WTC11 (cell line): ENCODE measurements around the gene UBL3. TPM values are rescaled to one million over a fixed set of nuclear protein-coding genes. Genes with fewer than 3 reads are reported as not detected.
A peak's percentile ranks its signal among the peaks of the same experiment; 100 is the strongest.

Experiments
- ATAC-seq: fragments of 200-7000 bp; cut with Tn5 transposase; 2 replicates; pipeline ENCODE4 v1.10.0; 2021; ENCODE audit warnings: mild to moderate bottlenecking, moderate library complexity
- CTCF ChIA-PET: fragments of 300-600 bp; sonication (Branson Sonifier 250); formaldehyde crosslinking; loops from one replicate; lab custom pipeline; 2021; ENCODE audit warnings: antibody characterized with exemption; lab: Charles Lee
- POLR2A ChIA-PET: fragments of 350-600 bp; sonication (Branson Sonifier 250); formaldehyde crosslinking; loops from one replicate; lab custom pipeline; 2021; ENCODE audit warnings: antibody characterized with exemption; lab: Charles Lee
- DNase-seq: peaks from one replicate; pipeline ENCODE4 v3.0.0; 2021; ENCODE audit warnings: low spot score
- H3K27ac Mint-ChIP-seq: 2 replicates; pipeline ENCODE4 v1.8.0; 2021; ENCODE audit warnings: mixed read lengths
- H3K27me3 Mint-ChIP-seq: 2 replicates; pipeline ENCODE4 v1.8.0; 2021; ENCODE audit warnings: low read depth, mild to moderate bottlenecking, moderate library complexity, mixed read lengths
- H3K36me3 Mint-ChIP-seq: 2 replicates; pipeline ENCODE4 v1.8.0; 2021; ENCODE audit warnings: mixed read lengths
- H3K4me1 Mint-ChIP-seq: 2 replicates; pipeline ENCODE4 v1.8.0; 2022; ENCODE audit warnings: mixed read lengths
- H3K4me3 Mint-ChIP-seq: 2 replicates; pipeline ENCODE4 v1.8.0; 2021; ENCODE audit warnings: mild to moderate bottlenecking, moderate library complexity, mixed read lengths
- H3K9me3 Mint-ChIP-seq: 2 replicates; pipeline ENCODE4 v1.8.0; 2021; ENCODE audit warnings: mixed read lengths
- CBFB ChIP-seq: sonication (generic); formaldehyde crosslinking; IDR thresholded peaks from 2 replicates; pipeline ENCODE4 v1.8.1; 2022; ENCODE audit warnings: mild to moderate bottlenecking, low read depth, missing genetic modification reagents
- ESRRA ChIP-seq: sonication (generic); formaldehyde crosslinking; IDR thresholded peaks from 2 replicates; pipeline ENCODE4 v1.8.1; 2022; ENCODE audit warnings: mild to moderate bottlenecking, missing genetic modification reagents, borderline replicate concordance
- ETV6 ChIP-seq: sonication (generic); formaldehyde crosslinking; IDR thresholded peaks from 2 replicates; pipeline ENCODE4 v1.8.1; 2022; ENCODE audit warnings: mild to moderate bottlenecking, missing genetic modification reagents
- GABPB1 ChIP-seq: sonication (generic); formaldehyde crosslinking; IDR thresholded peaks from 2 replicates; pipeline ENCODE4 v1.8.1; 2023; ENCODE audit warnings: mild to moderate bottlenecking, missing genetic modification reagents
- GTF2I ChIP-seq: fragments of 250-450 bp; sonication (Bioruptor Pico); conservative IDR thresholded peaks from 2 replicates; pipeline ENCODE4 v1.4.0; 2021; ENCODE audit warnings: mild to moderate bottlenecking
- IRF2 ChIP-seq: sonication (generic); formaldehyde crosslinking; IDR thresholded peaks from 2 replicates; pipeline ENCODE4 v1.8.0; 2022; ENCODE audit warnings: low read depth, missing genetic modification reagents, borderline replicate concordance
- MAX ChIP-seq: sonication (generic); formaldehyde crosslinking; IDR thresholded peaks from 2 replicates; pipeline ENCODE4 v1.8.0; 2022; ENCODE audit warnings: mild to moderate bottlenecking, missing genetic modification reagents
- MXD4 ChIP-seq: fragments of 250-450 bp; sonication (Bioruptor Pico); IDR thresholded peaks from 2 replicates; pipeline ENCODE4 v1.8.0; 2021; ENCODE audit warnings: mild to moderate bottlenecking, moderate library complexity, borderline replicate concordance
- MYBL2 ChIP-seq: sonication (generic); formaldehyde crosslinking; IDR thresholded peaks from 2 replicates; pipeline ENCODE4 v1.8.1; 2023; ENCODE audit warnings: mild to moderate bottlenecking, moderate library complexity, missing genetic modification reagents
- NR3C1 ChIP-seq: sonication (generic); formaldehyde crosslinking; conservative IDR thresholded peaks from 2 replicates; pipeline ENCODE4 v1.8.1; 2023; ENCODE audit warnings: low read depth, mild to moderate bottlenecking, missing genetic modification reagents
- OVOL2 ChIP-seq: fragments of 250-450 bp; sonication (Bioruptor Pico); IDR thresholded peaks from 2 replicates; pipeline ENCODE4 v1.9.0; 2021; ENCODE audit warnings: mild to moderate bottlenecking, borderline replicate concordance
- PRRX2 ChIP-seq: fragments of 250-450 bp; sonication (Bioruptor Pico); IDR thresholded peaks from 2 replicates; pipeline ENCODE4 v1.8.0; 2021; ENCODE audit warnings: mild to moderate bottlenecking
- RORB ChIP-seq: fragments of 250-450 bp; sonication (Bioruptor Pico); IDR thresholded peaks from 2 replicates; pipeline ENCODE4 v1.9.0; 2021; ENCODE audit warnings: mild to moderate bottlenecking
- SMAD4 ChIP-seq: sonication (generic); formaldehyde crosslinking; IDR thresholded peaks from 2 replicates; pipeline ENCODE4 v1.8.0; 2022; ENCODE audit warnings: mild to moderate bottlenecking, missing genetic modification reagents
- ZNF138 ChIP-seq: sonication (generic); formaldehyde crosslinking; conservative IDR thresholded peaks from 2 replicates; pipeline ENCODE4 v1.8.1; 2022; ENCODE audit warnings: mild to moderate bottlenecking, moderate library complexity, missing genetic modification reagents
- ZNF219 ChIP-seq: sonication (generic); formaldehyde crosslinking; IDR thresholded peaks from 2 replicates; pipeline ENCODE4 v1.8.0; 2023; ENCODE audit warnings: missing genetic modification reagents, mild to moderate bottlenecking, borderline replicate concordance
- ZNF317 ChIP-seq: sonication (generic); formaldehyde crosslinking; IDR thresholded peaks from 2 replicates; pipeline ENCODE4 v1.8.1; 2023; ENCODE audit warnings: low read depth, mild to moderate bottlenecking, moderate library complexity, missing genetic modification reagents, borderline replicate concordance
- ZNF423 ChIP-seq: fragments of 250-450 bp; sonication (Bioruptor Pico); IDR thresholded peaks from 2 replicates; pipeline ENCODE4 v2.1.2; 2022; ENCODE audit warnings: mild to moderate bottlenecking, moderate library complexity
- total RNA-seq: library from RNA; stranded (reverse); gene quantifications from 3 replicates; pipeline ENCODE4 v1.2.3, GENCODE V29; 2021
- TF ChIP-seq, protein P1 (sequence below): sonication (generic); formaldehyde crosslinking; conservative IDR thresholded peaks from 2 replicates; pipeline ENCODE4 v1.8.1; 2023; ENCODE audit warnings: mild to moderate bottlenecking, low read depth, missing genetic modification reagents, moderate library complexity
- TF ChIP-seq, protein P2 (sequence below): sonication (generic); formaldehyde crosslinking; IDR thresholded peaks from 2 replicates; pipeline ENCODE4 v1.8.1; 2022; ENCODE audit warnings: mild to moderate bottlenecking, missing genetic modification reagents, moderate library complexity, borderline replicate concordance
- TF ChIP-seq, protein P3 (sequence below): sonication (generic); formaldehyde crosslinking; IDR thresholded peaks from 2 replicates; pipeline ENCODE4 v1.8.1; 2023; ENCODE audit warnings: mild to moderate bottlenecking, missing genetic modification reagents, moderate library complexity
- TF ChIP-seq, protein P4 (sequence below): sonication (generic); formaldehyde crosslinking; IDR thresholded peaks from 2 replicates; pipeline ENCODE4 v1.8.1; 2023; ENCODE audit warnings: mild to moderate bottlenecking, missing genetic modification reagents

Gene UBL3
- total RNA-seq, 1 experiment from 2014 or later, result 15.5 TPM

GRCh38 chr13:29845440-29846056, 4.9 kb downstream of the UBL3 start:
- CTCF ChIA-PET, result interaction anchor here (1.8 kb wide), 1 partner anchor 74 kb away, joined by 6 read pairs; no protein-coding TSS in a partner anchor
- peaks cover 63% of the 10 kb centered on the region for H3K4me1 Mint-ChIP-seq

DNA sequence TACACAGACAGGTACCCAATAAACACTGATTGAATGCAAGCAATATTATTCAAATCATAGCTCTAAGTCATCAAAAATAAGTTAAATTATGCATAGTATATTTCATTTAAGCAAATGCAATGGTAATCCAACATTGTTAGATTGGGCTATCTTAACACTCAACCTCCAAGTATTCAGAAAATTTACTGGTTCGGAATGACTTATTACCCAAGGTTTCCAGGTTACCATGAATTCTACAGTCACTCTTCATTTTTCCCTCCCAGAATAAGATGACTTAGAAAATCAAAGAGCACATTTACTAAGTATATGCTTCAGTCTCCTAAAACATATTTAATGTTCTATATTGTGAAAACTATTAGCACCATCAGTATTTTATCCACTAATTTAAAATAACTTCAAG, 6.0 kb downstream of the UBL3 start:
- CTCF ChIA-PET, result interaction anchor here (1.1 to 1.8 kb wide), 2 partner anchors 12 to 73 kb away, joined by 3 to 6 read pairs; no protein-coding TSS in a partner anchor
- no peaks in the 10 kb centered on the region; the same call in 1 of the 2 replicates for H3K27me3 Mint-ChIP-seq
- peaks cover 71% of the 10 kb centered on the region for H3K4me1 Mint-ChIP-seq
- DNase-seq, result no peak
- TF ChIP-seq ETV6 (CRISPR knock-in tag), result no peak
- no peak for TF ChIP-seq MAX (CRISPR knock-in tag)
- TF ChIP-seq ZNF317 (CRISPR knock-in tag), result no peak
- no peak for TF ChIP-seq PRRX2 (CRISPR knock-in tag)
- TF ChIP-seq, protein P1, sequence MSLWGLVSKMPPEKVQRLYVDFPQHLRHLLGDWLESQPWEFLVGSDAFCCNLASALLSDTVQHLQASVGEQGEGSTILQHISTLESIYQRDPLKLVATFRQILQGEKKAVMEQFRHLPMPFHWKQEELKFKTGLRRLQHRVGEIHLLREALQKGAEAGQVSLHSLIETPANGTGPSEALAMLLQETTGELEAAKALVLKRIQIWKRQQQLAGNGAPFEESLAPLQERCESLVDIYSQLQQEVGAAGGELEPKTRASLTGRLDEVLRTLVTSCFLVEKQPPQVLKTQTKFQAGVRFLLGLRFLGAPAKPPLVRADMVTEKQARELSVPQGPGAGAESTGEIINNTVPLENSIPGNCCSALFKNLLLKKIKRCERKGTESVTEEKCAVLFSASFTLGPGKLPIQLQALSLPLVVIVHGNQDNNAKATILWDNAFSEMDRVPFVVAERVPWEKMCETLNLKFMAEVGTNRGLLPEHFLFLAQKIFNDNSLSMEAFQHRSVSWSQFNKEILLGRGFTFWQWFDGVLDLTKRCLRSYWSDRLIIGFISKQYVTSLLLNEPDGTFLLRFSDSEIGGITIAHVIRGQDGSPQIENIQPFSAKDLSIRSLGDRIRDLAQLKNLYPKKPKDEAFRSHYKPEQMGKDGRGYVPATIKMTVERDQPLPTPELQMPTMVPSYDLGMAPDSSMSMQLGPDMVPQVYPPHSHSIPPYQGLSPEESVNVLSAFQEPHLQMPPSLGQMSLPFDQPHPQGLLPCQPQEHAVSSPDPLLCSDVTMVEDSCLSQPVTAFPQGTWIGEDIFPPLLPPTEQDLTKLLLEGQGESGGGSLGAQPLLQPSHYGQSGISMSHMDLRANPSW (CRISPR knock-in tag), result no peak
- no peak for TF ChIP-seq NR3C1 (CRISPR knock-in tag)
- no peak for TF ChIP-seq MYBL2 (CRISPR knock-in tag)
- TF ChIP-seq MXD4 (CRISPR knock-in tag), result no peak
- no peak for TF ChIP-seq CBFB (CRISPR knock-in tag)
- no peak for TF ChIP-seq GABPB1 (CRISPR knock-in tag)
- TF ChIP-seq OVOL2, result no peak
- no peak for TF ChIP-seq SMAD4 (CRISPR knock-in tag)
- TF ChIP-seq, protein P2, sequence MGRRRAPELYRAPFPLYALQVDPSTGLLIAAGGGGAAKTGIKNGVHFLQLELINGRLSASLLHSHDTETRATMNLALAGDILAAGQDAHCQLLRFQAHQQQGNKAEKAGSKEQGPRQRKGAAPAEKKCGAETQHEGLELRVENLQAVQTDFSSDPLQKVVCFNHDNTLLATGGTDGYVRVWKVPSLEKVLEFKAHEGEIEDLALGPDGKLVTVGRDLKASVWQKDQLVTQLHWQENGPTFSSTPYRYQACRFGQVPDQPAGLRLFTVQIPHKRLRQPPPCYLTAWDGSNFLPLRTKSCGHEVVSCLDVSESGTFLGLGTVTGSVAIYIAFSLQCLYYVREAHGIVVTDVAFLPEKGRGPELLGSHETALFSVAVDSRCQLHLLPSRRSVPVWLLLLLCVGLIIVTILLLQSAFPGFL, result no peak
- TF ChIP-seq GTF2I, result no peak
- no peak for TF ChIP-seq ZNF423 (CRISPR knock-in tag)
- no peak for TF ChIP-seq ZNF219 (CRISPR knock-in tag)
- no peak for TF ChIP-seq RORB (CRISPR knock-in tag)
- no peak for TF ChIP-seq ESRRA (CRISPR knock-in tag)
- TF ChIP-seq, protein P3, sequence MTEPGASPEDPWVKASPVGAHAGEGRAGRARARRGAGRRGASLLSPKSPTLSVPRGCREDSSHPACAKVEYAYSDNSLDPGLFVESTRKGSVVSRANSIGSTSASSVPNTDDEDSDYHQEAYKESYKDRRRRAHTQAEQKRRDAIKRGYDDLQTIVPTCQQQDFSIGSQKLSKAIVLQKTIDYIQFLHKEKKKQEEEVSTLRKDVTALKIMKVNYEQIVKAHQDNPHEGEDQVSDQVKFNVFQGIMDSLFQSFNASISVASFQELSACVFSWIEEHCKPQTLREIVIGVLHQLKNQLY (CRISPR knock-in tag), result no peak
- TF ChIP-seq, protein P4, sequence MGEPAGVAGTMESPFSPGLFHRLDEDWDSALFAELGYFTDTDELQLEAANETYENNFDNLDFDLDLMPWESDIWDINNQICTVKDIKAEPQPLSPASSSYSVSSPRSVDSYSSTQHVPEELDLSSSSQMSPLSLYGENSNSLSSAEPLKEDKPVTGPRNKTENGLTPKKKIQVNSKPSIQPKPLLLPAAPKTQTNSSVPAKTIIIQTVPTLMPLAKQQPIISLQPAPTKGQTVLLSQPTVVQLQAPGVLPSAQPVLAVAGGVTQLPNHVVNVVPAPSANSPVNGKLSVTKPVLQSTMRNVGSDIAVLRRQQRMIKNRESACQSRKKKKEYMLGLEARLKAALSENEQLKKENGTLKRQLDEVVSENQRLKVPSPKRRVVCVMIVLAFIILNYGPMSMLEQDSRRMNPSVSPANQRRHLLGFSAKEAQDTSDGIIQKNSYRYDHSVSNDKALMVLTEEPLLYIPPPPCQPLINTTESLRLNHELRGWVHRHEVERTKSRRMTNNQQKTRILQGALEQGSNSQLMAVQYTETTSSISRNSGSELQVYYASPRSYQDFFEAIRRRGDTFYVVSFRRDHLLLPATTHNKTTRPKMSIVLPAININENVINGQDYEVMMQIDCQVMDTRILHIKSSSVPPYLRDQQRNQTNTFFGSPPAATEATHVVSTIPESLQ, result no peak
- no peak overlapping the region for H3K4me3 Mint-ChIP-seq
- H3K9me3 Mint-ChIP-seq, result no peaks in the 10 kb centered on the region
- no peak for ATAC-seq
- POLR2A ChIA-PET, result no interaction called here
- H3K27ac Mint-ChIP-seq, result 0 out of 2 replicates have a peak overlapping the region, but pooled peaks have one; percentile 71
- no peaks in the 10 kb centered on the region for H3K36me3 Mint-ChIP-seq

More at GRCh38 chr13:29845440-29846056, 4.9 kb downstream of the UBL3 start:
- Mint-ChIP-seq H3K36me3 (no peaks in the 10 kb centered on the region), H3K27ac (no peak overlapping the region), H3K9me3 (no peaks in the 10 kb centered on the region), H3K27me3 (no peaks in the 10 kb centered on the region; the same call in 1 of the 2 replicates), H3K4me3 (no peak overlapping the region)
- ATAC-seq (no peak), DNase-seq (no peak)
- TF ChIP-seq IRF2, result no peak
- no peak for TF ChIP-seq ZNF219 (CRISPR knock-in tag)
- no peak for TF ChIP-seq ZNF138 (CRISPR knock-in tag)
- POLR2A ChIA-PET, result interaction anchor here (0.6 kb wide), 1 partner anchor 79 kb away, joined by 5 read pairs; no protein-coding TSS in a partner anchor
